Tibial artery (tissue), 4 donors: Measurements from ENCODE around the gene NUMBL.

ENCODE experiments used
- DNase-seq, 2 donors: peaks; one replicate each; pipeline ENCODE4 v3.0.0-alpha.2; 2019
- H3K27ac ChIP-seq, 2 donors: fragments of 200-600 bp; sonication (generic) in 1 of 2; 1 replicate in 1 of 2; 2 replicates in 1 of 2; pipeline ENCODE4 v1.5.1; 2018 to 2019; ENCODE audit warnings: mild to moderate bottlenecking in 1 of 2
- H3K27me3 ChIP-seq, 2 donors: fragments of 200-600 bp; sonication (generic) in 1 of 2; one replicate each; pipeline versions ENCODE4 v1.5.1 to v1.6.0; 2016 to 2019
- H3K36me3 ChIP-seq, 3 donors: fragments of 200-600 bp; sonication (generic) in 2 of 3; one replicate each; pipeline ENCODE4 v1.5.1; 2016 to 2019; ENCODE audit warnings: mild to moderate bottlenecking in 2 of 3
- H3K4me1 ChIP-seq, 4 donors: fragments of 200-600 bp; sonication (generic) in 2 of 4; 1 replicate in 3 of 4; 2 replicates in 1 of 4; pipeline ENCODE4 v1.5.1; 2016 to 2019
- H3K4me3 ChIP-seq, 2 donors: fragments of 200-600 bp; sonication (generic) in 1 of 2; 1 replicate in 1 of 2; 2 replicates in 1 of 2; pipeline ENCODE4 v1.5.1; 2018 to 2019; ENCODE audit warnings: mild to moderate bottlenecking in 2 of 2
- H3K9me3 ChIP-seq, 3 donors: fragments of 200-600 bp; sonication (generic) in 1 of 3; one replicate each; pipeline ENCODE4 v1.5.1; 2016 to 2019
- intact Hi-C: fragments of 100-400 bp; cut with DNase I; formaldehyde crosslinking; loops from one replicate; pipeline ENCODE4 v1.15.0; 2023; ENCODE audit warnings: low total_unique reads
- TF ChIP-seq, protein P1 (sequence below), 2 experiments: fragments of 200-600 bp in 1 of 2; fragments of 450-650 bp in 1 of 2; IDR thresholded peaks; one replicate each; pipeline ENCODE4 v1.5.1; 2017 to 2019; ENCODE audit warnings: antibody characterized with exemption in 2 of 2, mild to moderate bottlenecking in 1 of 2, moderate library complexity in 1 of 2

The NUMBL gene

DNA sequence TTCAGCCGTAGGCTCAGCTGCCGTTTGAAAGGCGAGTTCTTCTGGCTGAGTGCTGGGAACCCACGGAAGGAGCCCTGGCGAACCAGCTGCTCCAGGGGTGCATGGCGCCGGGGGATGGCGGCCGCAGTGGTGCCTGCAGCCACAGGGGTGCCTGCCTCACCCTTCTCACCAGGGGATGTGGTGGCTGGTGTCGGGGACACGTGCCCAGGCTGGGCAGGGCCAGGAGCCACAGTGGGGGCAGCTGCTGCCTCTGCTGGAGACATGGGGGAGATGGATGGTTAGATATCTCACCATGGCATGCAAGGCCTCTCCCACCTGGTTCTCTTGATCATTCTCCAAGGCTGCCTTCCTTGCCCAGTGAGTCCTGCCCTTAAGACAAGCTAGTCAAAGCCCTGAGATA is 17.1 kb downstream of the NUMBL start:
- peaks cover 88 to 99% (median 95%) of the 10 kb centered on the region in 3 donors for H3K36me3 ChIP-seq
- no peaks in the 10 kb centered on the region for H3K27me3 ChIP-seq
- no peak for DNase-seq
- TF ChIP-seq, protein P1, sequence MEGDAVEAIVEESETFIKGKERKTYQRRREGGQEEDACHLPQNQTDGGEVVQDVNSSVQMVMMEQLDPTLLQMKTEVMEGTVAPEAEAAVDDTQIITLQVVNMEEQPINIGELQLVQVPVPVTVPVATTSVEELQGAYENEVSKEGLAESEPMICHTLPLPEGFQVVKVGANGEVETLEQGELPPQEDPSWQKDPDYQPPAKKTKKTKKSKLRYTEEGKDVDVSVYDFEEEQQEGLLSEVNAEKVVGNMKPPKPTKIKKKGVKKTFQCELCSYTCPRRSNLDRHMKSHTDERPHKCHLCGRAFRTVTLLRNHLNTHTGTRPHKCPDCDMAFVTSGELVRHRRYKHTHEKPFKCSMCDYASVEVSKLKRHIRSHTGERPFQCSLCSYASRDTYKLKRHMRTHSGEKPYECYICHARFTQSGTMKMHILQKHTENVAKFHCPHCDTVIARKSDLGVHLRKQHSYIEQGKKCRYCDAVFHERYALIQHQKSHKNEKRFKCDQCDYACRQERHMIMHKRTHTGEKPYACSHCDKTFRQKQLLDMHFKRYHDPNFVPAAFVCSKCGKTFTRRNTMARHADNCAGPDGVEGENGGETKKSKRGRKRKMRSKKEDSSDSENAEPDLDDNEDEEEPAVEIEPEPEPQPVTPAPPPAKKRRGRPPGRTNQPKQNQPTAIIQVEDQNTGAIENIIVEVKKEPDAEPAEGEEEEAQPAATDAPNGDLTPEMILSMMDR (IDR thresholded peaks at IDR 0.05) = no peak
- H3K9me3 ChIP-seq = no peaks in the 10 kb centered on the region
- H3K4me3 ChIP-seq = no peak overlapping the region
- intact Hi-C loops = no loop called here
- H3K27ac ChIP-seq = no peak overlapping the region
- H3K4me1 ChIP-seq = no peaks in the 10 kb centered on the region

DNA sequence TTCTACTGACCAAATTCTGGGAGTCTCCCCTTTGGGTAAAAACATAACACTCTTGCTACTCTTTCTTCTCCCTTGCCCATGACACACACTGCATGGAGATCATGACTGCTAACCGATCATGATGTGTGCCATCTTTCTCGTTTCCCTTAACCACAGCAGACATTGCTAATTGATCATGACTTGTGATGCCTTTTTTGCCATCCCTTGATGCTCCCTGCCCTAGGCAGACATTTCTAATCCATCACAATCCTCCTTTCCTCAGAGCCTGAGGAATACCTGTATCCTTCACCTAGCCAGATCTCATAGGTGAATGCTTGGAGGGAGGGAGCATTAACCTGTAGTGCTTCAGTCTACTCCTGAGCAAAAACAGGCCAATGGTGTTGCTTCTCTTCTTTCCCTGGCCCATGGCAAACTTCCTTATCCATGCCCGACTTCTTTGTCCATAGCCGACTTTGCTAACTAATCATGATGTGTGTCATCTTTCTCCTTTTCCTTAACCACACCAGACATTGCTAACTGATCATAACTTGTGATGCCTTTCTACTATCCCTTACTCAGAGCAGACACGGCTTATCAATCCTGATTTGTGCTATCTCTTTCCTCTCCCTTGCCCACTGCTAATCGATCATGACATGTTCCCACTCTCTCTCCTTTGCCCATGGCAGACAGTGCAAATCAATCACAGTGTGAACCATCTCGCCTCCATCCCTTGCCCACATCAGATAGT is 17.7 kb downstream of the NUMBL start:
- no peaks in the 10 kb centered on the region for H3K4me1 ChIP-seq
- peaks cover 82 to 99% (median 95%) of the 10 kb centered on the region in 3 donors for H3K36me3 ChIP-seq
- no peak overlapping the region for H3K4me3 ChIP-seq
- H3K27ac ChIP-seq = no peak overlapping the region
- no peaks in the 10 kb centered on the region for H3K9me3 ChIP-seq
- intact Hi-C loops = no loop called here
- no peak for DNase-seq
- no peaks in the 10 kb centered on the region for H3K27me3 ChIP-seq
- TF ChIP-seq, protein P1 (IDR thresholded peaks at IDR 0.05) = no peak

DNA sequence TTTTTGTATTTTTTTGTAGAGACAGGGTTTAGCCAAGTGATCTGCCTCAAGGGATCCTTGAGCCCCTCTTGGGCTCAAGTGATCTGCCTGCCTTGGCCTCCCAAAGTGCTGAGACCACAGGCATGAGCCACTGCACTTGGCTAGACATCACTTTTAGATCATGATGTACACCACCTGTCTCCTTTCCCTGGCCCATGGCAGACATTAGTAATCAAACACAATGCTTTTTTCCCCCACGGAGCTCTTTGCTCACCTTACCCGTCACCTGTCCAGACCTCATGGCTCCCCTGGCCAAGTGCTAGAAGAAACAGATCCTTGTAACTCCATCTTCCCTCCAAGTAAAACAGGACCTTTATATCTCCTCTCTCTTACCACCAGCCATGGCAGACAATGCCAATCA is 18.4 kb downstream of the NUMBL start:
- TF ChIP-seq, protein P1 (IDR thresholded peaks at IDR 0.05) = no peak
- Histone ChIP-seq H3K27ac (no peak overlapping the region), H3K4me3 (no peak overlapping the region), H3K9me3 (no peaks in the 10 kb centered on the region), H3K4me1 (no peaks in the 10 kb centered on the region), H3K36me3 (peaks cover 75 to 99% (median 95%) of the 10 kb centered on the region in 3 donors), H3K27me3 (no peaks in the 10 kb centered on the region)
- DNase-seq = no peak
- intact Hi-C loops = no loop called here

DNA sequence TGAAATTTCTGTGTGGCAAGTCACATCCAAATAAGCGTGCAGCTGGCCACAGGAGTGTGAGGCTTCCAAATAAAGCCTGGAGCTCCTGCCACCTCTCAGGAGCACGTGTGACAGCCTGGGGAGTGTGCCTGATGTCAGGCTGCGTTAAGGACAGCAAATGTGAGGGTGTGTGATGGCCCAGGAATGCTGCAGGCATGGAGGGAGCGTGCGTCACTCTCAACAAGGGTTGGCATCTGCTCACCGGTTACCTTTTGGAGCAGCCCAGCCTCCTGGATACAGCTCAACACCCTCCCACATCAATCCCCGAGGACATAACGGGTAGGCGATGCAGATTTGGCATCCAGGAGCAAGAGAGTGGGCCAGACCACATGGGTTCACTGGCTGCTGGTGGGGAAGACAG is 19.0 kb downstream of the NUMBL start:
- H3K9me3 ChIP-seq = no peaks in the 10 kb centered on the region
- no peaks in the 10 kb centered on the region for H3K27me3 ChIP-seq
- H3K4me3 ChIP-seq = no peak overlapping the region
- peaks cover 68 to 97% (median 93%) of the 10 kb centered on the region in 3 donors for H3K36me3 ChIP-seq
- intact Hi-C loops = no loop called here
- H3K27ac ChIP-seq = no peak overlapping the region
- DNase-seq = no peak
- H3K4me1 ChIP-seq = no peaks in the 10 kb centered on the region
- TF ChIP-seq, protein P1 (IDR thresholded peaks at IDR 0.05) = no peak

DNA sequence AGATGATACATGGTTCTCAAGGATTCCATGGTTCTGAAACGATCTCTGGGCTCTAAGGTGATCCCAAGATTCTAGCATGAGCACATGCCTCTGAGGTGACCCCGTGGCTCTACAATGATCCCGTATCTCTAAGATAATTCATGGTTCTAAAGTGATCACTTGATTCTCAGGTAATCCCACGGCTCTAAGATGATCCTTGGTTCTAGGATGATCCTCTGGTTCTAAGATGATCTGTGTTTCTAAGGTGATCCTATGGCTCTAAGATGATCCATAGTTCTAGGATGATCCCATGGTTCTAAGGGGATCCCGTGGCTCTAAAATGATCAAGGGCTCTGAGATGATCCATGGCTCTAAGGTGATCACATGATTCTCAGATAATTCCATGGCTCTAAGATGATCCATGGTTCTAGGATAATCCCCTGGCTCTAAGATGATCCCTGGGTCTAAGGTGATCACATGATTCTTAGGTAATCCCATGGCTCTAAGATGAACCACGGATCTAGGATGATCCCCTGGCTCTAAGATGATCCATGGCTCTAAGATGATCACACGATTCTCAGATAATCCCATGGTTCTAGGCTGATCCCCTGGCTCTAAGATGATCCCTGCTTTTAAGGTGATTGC is 21.3 kb downstream of the NUMBL start:
- Histone ChIP-seq H3K4me1 (peaks cover 0 to 2% (median 0%) of the 10 kb centered on the region in 4 donors), H3K4me3 (no peak overlapping the region), H3K27me3 (no peaks in the 10 kb centered on the region), H3K36me3 (peaks cover 50 to 75% (median 75%) of the 10 kb centered on the region in 3 donors), H3K9me3 (no peaks in the 10 kb centered on the region), H3K27ac (no peak overlapping the region)
- TF ChIP-seq, protein P1 (IDR thresholded peaks at IDR 0.05) = no peak
- intact Hi-C loops = loop anchor here (10.0 kb wide), 1 partner anchor 476 kb away; no protein-coding TSS in a partner anchor
- no peak for DNase-seq
